ENCODE results near the gene ZNF549. TPM values are rescaled to one million over a fixed set of nuclear protein-coding genes. Genes with fewer than 3 reads are reported as not detected.
"Not testable (repeated sequence)": the region's sequence is repeated elsewhere in the genome, so short reads cannot be mapped to it uniquely, and the experiment has no call there.

Gene ZNF549
- total RNA-seq (1 to 10 TPM; 1.2 to 3.5 (median 1.9) TPM), polyA plus RNA-seq (1 to 10 TPM; 1.5 to 2.9 TPM)

DNA sequence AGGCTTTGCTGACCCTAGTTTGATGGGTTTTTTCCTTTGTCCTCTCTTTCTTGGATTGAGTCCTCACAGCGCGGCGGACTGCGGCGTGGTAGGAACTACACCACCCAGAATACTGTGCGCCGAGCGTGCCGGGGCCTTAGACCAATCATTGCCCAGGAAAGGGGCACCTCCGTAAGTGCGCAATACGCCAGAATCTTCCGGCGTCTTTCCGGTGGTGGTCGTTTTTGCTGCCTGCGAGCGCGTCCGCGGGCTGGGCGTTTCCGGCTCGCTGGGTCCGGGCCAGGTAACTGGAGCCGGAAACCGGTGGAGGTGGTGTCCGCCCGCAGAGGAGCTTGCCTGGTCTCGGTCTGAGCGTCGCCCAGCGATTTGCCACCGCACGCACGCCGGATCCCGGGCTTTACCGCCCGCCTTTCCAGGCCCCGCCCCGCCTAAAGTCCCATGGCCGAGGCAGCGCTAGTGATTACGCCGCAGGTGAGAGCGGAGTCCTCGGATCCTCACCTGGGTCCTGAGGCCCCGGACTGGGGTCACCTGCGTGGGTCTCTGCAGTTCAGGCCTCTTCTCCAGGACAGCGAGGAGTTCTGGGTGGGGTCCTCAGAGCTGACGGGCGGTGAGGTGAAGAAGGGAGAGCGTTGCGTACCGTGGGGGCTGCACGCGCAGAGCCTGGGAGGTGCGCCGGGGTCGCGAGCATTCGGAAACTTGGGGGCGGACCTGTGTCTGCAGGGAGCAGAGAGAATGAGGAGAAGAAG lies at the start of gene ZNF549:
Gene ZNF549, plus strand, starts transcription at position 221 of the 746 bp plus-strand sequence. Its CDS starts 218 bp downstream, at position 439.
- Histone ChIP-seq H3K9me3 (no peaks in the 10 kb centered on the region), H3K27me3 (no peaks in the 10 kb centered on the region), H3K27ac (peak within 1 kb of the TSS; percentile 53 to 68 (median 57)), H3K36me3 (peaks cover 0 to 6% (median 0%) of the 10 kb centered on the region in 3 donors), H3K4me3 (peak within 1 kb of the TSS; percentile 60 to 84 (median 72)), H3K4me1 (no peaks in the 10 kb centered on the region)
- TF ChIP-seq, protein P1, sequence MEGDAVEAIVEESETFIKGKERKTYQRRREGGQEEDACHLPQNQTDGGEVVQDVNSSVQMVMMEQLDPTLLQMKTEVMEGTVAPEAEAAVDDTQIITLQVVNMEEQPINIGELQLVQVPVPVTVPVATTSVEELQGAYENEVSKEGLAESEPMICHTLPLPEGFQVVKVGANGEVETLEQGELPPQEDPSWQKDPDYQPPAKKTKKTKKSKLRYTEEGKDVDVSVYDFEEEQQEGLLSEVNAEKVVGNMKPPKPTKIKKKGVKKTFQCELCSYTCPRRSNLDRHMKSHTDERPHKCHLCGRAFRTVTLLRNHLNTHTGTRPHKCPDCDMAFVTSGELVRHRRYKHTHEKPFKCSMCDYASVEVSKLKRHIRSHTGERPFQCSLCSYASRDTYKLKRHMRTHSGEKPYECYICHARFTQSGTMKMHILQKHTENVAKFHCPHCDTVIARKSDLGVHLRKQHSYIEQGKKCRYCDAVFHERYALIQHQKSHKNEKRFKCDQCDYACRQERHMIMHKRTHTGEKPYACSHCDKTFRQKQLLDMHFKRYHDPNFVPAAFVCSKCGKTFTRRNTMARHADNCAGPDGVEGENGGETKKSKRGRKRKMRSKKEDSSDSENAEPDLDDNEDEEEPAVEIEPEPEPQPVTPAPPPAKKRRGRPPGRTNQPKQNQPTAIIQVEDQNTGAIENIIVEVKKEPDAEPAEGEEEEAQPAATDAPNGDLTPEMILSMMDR (IDR thresholded peaks at IDR 0.05), result no peak
- intact Hi-C loops (cut with DNase I), result no loop called here
- ATAC-seq, result peak; percentile 99 to 100 (median 100)
- WGBS, 2 donors, result 2% methylated on average over 64 of the region's 64 CpGs
- DNase-seq, result peak; percentile 86 to 92 (median 88)
- FAIRE-seq, result no peak

DNA sequence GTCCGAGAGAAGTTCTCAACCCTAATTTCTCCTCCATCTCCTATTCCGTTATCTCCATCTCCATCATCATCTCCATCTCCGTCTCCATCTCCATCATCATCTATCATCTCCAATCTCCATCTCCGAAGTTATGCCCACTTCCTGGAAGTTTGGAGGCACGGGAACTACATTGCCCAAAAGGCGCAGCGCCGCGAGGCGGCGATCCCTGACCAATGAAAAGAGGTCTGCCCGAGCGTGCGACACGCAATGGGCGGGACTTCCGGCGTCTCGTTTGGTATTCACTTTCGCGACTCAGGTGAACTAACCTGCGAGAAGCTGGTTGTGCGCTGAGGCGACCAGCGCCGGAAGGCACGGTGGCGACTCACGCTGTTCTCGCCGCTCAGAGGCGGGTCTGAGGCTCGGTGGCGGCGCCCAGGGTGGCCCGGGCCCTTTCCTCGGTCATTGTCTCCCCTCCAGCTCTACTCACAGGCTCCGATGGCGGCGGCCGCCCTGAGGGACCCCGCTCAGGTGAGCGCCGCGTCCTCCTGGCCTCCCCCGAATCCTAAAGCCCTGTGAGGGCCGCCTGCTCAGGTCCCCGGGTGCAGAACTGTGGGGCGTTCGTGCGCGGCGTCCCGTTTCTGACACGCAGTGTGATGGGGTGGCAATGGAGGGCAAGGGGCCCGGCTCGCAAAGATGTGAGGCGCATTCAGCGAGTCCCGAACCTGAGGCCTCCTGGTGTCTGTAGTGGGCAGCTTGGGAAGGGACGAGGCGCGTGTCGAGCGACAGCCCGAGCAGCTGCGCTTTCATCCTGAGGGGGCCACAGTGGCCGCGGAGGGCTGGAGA lies 39.5 kb upstream of the ZNF549 start, which contains the start of gene ZNF419:
Gene ZNF419, plus strand, starts transcription at position 274 of the 822 bp plus-strand sequence. Its CDS starts 201 bp downstream, at position 475.
- ATAC-seq, result peak; percentile 99 to 100 (median 100)
- WGBS, 2 donors, result 1% methylated on average over 54 to 58 of the region's 69 CpGs

DNA sequence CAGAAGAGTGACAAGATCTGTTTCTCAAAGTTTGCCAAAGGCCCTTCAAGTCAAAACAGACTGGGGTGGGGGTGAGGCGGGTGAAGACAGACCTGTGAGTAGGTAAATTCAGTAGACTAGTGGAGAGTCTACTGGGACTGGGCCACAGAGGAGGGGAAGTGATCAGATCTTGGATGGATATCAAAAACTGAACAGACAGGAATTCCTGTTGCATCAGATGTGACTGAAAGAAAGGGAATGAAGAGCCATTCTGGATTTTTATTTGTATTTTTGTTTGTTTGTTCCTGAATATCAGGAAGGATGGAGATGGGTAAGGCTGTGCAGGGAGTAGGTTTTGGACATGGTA lies 38.9 kb upstream of the ZNF549 start:
- H3K9me3 ChIP-seq; FAIRE-seq; H3K27ac ChIP-seq; DNase-seq; H3K27me3 ChIP-seq; intact Hi-C loops (cut with DNase I); H3K4me1 ChIP-seq: not testable (repeated sequence)
- ATAC-seq, result peak in 3 of 4 donors; percentile 3 to 47 (median 20)
- Histone ChIP-seq H3K36me3 (peaks cover 0 to 12% (median 8%) of the 10 kb centered on the region in 3 donors), H3K4me3 (peak overlapping the region in 1 of 4 donors; percentile 18)
- no CpG with 5 or more reads among the region's 1 CpG for WGBS, 2 donors

More for the DNA sequence above, 39.5 kb upstream of the ZNF549 start, which contains the start of gene ZNF419:
- H3K27me3 ChIP-seq; H3K4me1 ChIP-seq; intact Hi-C loops (cut with DNase I); H3K9me3 ChIP-seq; H3K36me3 ChIP-seq: not testable (repeated sequence)
- peak; percentile 91 to 97 (median 94) for DNase-seq
- Histone ChIP-seq H3K4me3 (peak within 1 kb of the TSS; percentile 62 to 96 (median 85)), H3K27ac (peak within 1 kb of the TSS; percentile 29 to 69 (median 57))
- peak; percentile 66 for FAIRE-seq

DNA sequence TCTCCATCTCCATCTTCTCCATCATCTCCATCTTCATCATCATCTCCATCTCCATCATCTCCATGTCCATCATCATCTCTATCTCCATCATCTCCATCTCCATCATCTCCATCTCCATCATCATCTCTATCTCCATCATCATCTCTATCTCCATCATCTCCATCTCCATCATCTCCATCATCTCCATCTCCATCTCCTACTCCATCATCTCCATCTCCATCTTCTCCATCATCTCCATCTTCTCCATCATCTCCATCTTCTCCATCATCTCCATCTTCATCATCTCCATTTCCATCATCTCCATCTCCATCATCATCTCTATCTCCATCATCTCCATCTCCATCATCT lies 27.9 kb upstream of the ZNF549 start:
- intact Hi-C loops (cut with DNase I); H3K27me3 ChIP-seq; H3K27ac ChIP-seq; ATAC-seq; H3K4me1 ChIP-seq; FAIRE-seq; H3K4me3 ChIP-seq; H3K9me3 ChIP-seq; DNase-seq; H3K36me3 ChIP-seq: not testable (repeated sequence)

DNA sequence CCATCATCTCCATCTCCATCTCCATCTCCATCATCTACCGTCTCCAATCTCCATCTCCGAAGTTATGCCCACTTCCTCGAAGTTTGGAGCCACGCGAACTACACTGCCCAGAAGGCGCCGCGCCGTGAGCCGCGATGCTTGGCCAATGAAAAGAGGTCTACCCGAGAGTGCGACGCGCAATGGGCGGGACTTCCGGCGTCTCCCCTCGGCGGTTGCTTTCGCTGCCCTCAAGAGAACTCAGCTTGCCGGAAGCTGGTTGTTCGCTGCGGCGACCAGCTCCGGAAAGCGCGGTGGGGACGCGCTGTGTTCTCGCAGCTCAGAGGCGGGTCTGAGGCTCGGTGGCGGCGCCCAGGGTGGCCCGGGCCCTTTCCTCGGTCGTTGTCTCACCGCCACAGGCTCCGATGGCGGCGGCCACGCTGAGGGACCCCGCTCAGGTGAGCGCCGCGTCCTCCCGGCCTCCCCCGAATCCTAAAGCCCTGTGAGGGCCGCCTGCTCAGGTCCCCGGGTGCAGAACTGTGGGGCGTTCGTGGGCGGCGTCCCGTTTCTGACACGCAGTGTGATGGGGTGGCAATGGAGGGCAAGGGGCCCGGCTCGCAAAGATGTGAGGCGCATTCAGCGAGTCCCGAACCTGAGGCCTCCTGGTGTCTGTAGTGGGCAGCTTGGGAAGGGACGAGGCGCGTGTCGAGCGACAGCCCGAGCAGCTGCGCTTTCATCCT lies 27.3 kb upstream of the ZNF549 start, which contains the start of gene ZNF773:
Gene ZNF773, plus strand, starts transcription at position 259 of the 716 bp plus-strand sequence. Its CDS starts 143 bp downstream, at position 402.
- 0 to 1% methylated on average over 59 to 60 of the region's 69 CpGs for WGBS, 2 donors
- peak; percentile 89 to 95 (median 93) for DNase-seq
- peak; percentile 100 for ATAC-seq
- H3K27me3 ChIP-seq; H3K4me1 ChIP-seq; intact Hi-C loops (cut with DNase I); FAIRE-seq; H3K9me3 ChIP-seq; H3K36me3 ChIP-seq: not testable (repeated sequence)
- Histone ChIP-seq H3K27ac (peak within 1 kb of the TSS in 3 of 4 donors; percentile 40 to 65 (median 54)), H3K4me3 (peak within 1 kb of the TSS; percentile 49 to 74 (median 66))

DNA sequence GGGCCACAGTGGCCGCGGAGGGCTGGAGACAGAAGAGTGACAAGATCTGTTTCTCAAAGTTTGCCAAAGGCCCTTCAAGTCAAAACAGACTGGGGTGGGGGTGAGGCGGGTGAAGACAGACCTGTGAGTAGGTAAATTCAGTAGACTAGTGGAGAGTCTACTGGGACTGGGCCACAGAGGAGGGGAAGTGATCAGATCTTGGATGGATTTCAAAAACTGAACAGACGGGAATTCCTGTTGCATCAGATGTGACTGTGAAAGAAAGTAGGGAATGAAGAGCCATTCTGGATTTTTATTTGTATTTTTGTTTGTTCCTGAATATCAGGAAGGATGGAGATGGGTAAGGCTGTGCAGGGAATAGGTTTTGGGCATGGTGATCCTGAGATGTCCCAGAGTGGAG lies 26.8 kb upstream of the ZNF549 start:
- H3K4me3 ChIP-seq, result peak overlapping the region in 2 of 4 donors; percentile 49 to 58
- peak; percentile 7 to 51 (median 18) for ATAC-seq
- FAIRE-seq; H3K4me1 ChIP-seq; intact Hi-C loops (cut with DNase I); DNase-seq; H3K27me3 ChIP-seq; H3K9me3 ChIP-seq; H3K36me3 ChIP-seq; H3K27ac ChIP-seq: not testable (repeated sequence)
- 3 to 4% methylated on average over 1 of the region's 4 CpGs for WGBS, 2 donors

DNA sequence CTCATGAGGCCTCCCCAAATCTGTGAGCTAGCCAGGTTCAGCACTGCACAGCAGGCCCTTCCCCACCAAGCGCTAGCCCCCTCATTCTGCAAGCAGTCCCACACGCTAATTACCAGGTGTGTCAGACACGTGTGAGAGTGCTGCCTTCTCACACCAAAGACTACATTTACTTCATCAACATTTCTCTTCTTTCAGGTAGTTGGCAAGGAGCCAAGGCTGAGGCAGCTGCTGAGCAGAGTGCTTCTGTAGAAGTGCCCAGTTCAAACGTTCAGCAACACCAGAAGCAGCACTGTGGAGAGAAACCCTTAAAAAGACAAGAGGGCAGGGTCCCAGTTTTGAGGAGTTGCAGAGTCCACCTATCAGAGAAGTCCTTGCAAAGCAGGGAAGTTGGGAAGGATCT lies 21.0 kb upstream of the ZNF549 start:
- Histone ChIP-seq H3K4me3 (no peak overlapping the region), H3K36me3 (peaks cover 4 to 25% (median 17%) of the 10 kb centered on the region in 3 donors), H3K27ac (no peak overlapping the region), H3K4me1 (no peaks in the 10 kb centered on the region), H3K27me3 (no peaks in the 10 kb centered on the region), H3K9me3 (no peaks in the 10 kb centered on the region)
- DNase-seq (no peak), ATAC-seq (no peak), FAIRE-seq (no peak)
- 65 to 89% methylated on average over 4 of the region's 4 CpGs for WGBS, 2 donors
- TF ChIP-seq, protein P1 (IDR thresholded peaks at IDR 0.05), result no peak
- intact Hi-C loops (cut with DNase I), result no loop called here
